DND-41 (cell line): ENCODE measurements around the gene EPX.

Experiments used
- CTCF ChIP-seq: IDR thresholded peaks from 2 replicates; pipeline ENCODE4 v1.5.1; 2012; ENCODE audit warnings: borderline replicate concordance, low read length, moderate library complexity, mild to moderate bottlenecking; ENCODE audit not compliant: poor library complexity, severe bottlenecking; ENCODE audit errors: extremely low read depth
- EZH2 ChIP-seq: IDR thresholded peaks from 3 replicates; pipeline ENCODE4 v1.6.1; 2012; ENCODE audit warnings: borderline replicate concordance, low read depth, mild to moderate bottlenecking, moderate library complexity, low read length, inconsistent platforms; ENCODE audit not compliant: severe bottlenecking

GRCh38 chr17:58229881-58230280 lies 37.4 kb downstream of the EPX start:
- TF ChIP-seq CTCF (no peak), EZH2 (no peak)
